Vagina (tissue), 2 donors: Measurements from ENCODE around the gene ADGRA1. TPM values are rescaled to one million over a fixed set of nuclear protein-coding genes. Genes with fewer than 3 reads are reported as not detected.

ENCODE experiments used
- DNase-seq, 2 donors: peaks; one replicate each; pipeline ENCODE4 v3.0.0-alpha.2; 2017; ENCODE audit errors: extremely low spot score in 2 of 2
- H3K27ac ChIP-seq: fragments of 200-600 bp; sonication (generic); one replicate; pipeline ENCODE4 v1.5.1; 2019
- H3K27me3 ChIP-seq: fragments of 200-600 bp; sonication (generic); one replicate; pipeline ENCODE4 v1.5.1; 2019
- H3K36me3 ChIP-seq, 2 donors: fragments of 200-600 bp; sonication (generic); one replicate each; pipeline ENCODE4 v1.5.1; 2017 to 2019
- H3K4me1 ChIP-seq: fragments of 200-600 bp; sonication (generic); one replicate; pipeline ENCODE4 v1.5.1; 2019
- H3K4me3 ChIP-seq, 2 donors: fragments of 200-600 bp; sonication (generic); 1 replicate in 1 of 2; 2 replicates in 1 of 2; pipeline ENCODE4 v1.5.1; 2016 to 2019
- H3K9me3 ChIP-seq: fragments of 200-600 bp; sonication (generic); one replicate; pipeline ENCODE4 v1.5.1; 2019
- POLR2A ChIP-seq, 2 donors: fragments of 450-650 bp; IDR thresholded peaks; one replicate each; pipeline ENCODE4 v1.6.1; 2017; ENCODE audit warnings: antibody characterized with exemption in 2 of 2, mild to moderate bottlenecking in 2 of 2, moderate library complexity in 2 of 2
- POLR2AphosphoS5 ChIP-seq, 2 donors: sonication (generic); formaldehyde crosslinking; IDR thresholded peaks; one replicate each; pipeline ENCODE4 v1.9.0; 2017; ENCODE audit warnings: antibody characterized with exemption in 2 of 2, mild to moderate bottlenecking in 2 of 2, low read depth in 1 of 2; ENCODE audit not compliant: insufficient read depth in 1 of 2
- intact Hi-C: fragments of 100-400 bp; cut with DNase I; formaldehyde crosslinking; loops from one replicate; pipeline ENCODE4 v1.15.1; 2023
- total RNA-seq: library from RNA; depleted of rRNA; stranded (reverse); fragments of >200 nt; gene quantifications from one replicate; pipeline ENCODE4 v1.2.3, GENCODE V29; 2016
- TF ChIP-seq, protein P1 (sequence below), 3 experiments: fragments of 450-650 bp in 2 of 3; fragments of 200-600 bp in 1 of 3; sonication (generic) in 1 of 3; IDR thresholded peaks; one replicate each; pipeline ENCODE4 v1.5.1; 2017 to 2019; ENCODE audit warnings: antibody characterized with exemption in 3 of 3, mild to moderate bottlenecking in 2 of 3, moderate library complexity in 2 of 3

Gene ADGRA1
- total RNA-seq, 1 donor from 2014 or later = 0.49 TPM

DNA sequence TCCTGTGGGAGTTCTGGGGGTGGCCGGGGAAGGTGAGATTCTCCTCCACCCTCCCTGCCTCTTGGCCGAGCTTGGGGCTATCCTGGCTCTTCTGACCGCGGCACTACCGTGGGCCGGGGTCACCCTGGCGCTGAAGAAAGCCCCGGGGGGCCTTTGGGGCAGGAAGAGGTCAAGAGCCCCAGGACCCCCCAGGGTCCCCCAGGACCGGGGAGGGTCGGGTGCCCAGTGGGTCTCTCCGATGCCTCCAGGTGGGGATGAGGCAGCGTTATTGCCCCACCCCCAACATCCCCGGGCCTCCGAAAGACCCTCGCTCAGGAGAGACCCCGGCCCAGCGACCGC, 71.9 kb downstream of the ADGRA1 start:
- Histone ChIP-seq H3K9me3 (no peaks in the 10 kb centered on the region), H3K4me3 (peak overlapping the region; percentile 58 to 72), H3K36me3 (no peaks in the 10 kb centered on the region), H3K4me1 (peaks cover 16% of the 10 kb centered on the region), H3K27ac (no peak overlapping the region), H3K27me3 (no peaks in the 10 kb centered on the region)
- DNase-seq = no peak
- TF ChIP-seq POLR2A (IDR thresholded peaks at IDR 0.05) (no peak), POLR2AphosphoS5 (IDR thresholded peaks at IDR 0.05; ENCODE audit: insufficient read depth in 1 of 2, low read depth in 1 of 2) (no peak)
- TF ChIP-seq, protein P1, sequence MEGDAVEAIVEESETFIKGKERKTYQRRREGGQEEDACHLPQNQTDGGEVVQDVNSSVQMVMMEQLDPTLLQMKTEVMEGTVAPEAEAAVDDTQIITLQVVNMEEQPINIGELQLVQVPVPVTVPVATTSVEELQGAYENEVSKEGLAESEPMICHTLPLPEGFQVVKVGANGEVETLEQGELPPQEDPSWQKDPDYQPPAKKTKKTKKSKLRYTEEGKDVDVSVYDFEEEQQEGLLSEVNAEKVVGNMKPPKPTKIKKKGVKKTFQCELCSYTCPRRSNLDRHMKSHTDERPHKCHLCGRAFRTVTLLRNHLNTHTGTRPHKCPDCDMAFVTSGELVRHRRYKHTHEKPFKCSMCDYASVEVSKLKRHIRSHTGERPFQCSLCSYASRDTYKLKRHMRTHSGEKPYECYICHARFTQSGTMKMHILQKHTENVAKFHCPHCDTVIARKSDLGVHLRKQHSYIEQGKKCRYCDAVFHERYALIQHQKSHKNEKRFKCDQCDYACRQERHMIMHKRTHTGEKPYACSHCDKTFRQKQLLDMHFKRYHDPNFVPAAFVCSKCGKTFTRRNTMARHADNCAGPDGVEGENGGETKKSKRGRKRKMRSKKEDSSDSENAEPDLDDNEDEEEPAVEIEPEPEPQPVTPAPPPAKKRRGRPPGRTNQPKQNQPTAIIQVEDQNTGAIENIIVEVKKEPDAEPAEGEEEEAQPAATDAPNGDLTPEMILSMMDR (IDR thresholded peaks at IDR 0.05) = no peak
- intact Hi-C loops = no loop called here

DNA sequence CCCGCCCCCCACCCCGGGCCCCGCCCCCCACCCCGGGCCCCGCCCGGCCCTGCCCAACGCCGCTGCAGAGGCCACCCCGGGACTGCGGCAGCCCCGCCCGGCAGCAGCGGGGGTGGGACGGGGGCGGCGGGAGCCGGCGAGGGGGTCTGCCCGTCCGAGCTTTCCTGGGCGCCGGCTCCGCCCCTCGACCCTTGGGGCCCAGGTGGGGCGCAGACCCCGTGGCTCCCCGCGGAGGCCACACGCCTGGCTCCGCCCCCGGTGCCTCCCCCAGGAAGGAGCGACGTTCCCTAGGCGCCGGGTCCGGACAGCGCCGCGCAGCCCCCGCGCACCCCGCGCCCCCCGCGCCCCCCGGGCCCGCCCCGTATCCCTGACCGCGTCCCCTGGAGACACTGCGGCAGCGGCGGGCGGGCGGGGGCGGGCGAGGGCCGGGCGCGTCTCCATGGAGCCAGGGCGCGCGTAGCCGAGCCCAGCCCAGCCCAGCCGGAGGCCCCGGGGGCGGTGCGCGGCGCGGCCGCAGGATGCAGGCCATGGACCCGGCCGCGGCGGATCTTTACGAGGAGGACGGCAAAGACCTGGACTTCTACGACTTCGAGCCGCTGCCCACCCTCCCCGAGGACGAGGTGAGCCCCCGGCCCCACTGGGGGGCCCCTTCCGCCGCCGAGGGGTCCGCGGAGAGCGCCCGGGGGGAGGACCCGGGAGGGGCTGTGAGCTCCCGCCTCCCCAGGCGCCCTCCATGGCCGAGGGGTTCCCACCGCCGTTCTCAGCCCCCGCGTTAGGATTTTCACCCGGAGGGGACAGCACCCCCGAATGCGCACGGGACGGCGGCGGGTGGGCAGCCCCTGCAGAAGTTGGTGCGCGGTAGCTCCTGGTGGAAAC, 72.5 kb downstream of the ADGRA1 start, which contains the start of gene KNDC1:
Gene KNDC1 (plus strand): TSS at position 270 of the 876 bp plus-strand sequence. CDS start 249 bp downstream, at position 519.
- Histone ChIP-seq H3K36me3 (no peaks in the 10 kb centered on the region), H3K27me3 (no peaks in the 10 kb centered on the region), H3K4me3 (peak within 1 kb of the TSS; percentile 58 to 72), H3K9me3 (no peaks in the 10 kb centered on the region), H3K27ac (no peak within 1 kb of the TSS), H3K4me1 (peaks cover 16% of the 10 kb centered on the region)
- TF ChIP-seq POLR2A (IDR thresholded peaks at IDR 0.05) = no peak
- TF ChIP-seq, protein P1 (IDR thresholded peaks at IDR 0.05) = no peak
- TF ChIP-seq POLR2AphosphoS5 (IDR thresholded peaks at IDR 0.05; ENCODE audit: insufficient read depth in 1 of 2, low read depth in 1 of 2) = no peak
- no peak for DNase-seq
- intact Hi-C loops = no loop called here

DNA sequence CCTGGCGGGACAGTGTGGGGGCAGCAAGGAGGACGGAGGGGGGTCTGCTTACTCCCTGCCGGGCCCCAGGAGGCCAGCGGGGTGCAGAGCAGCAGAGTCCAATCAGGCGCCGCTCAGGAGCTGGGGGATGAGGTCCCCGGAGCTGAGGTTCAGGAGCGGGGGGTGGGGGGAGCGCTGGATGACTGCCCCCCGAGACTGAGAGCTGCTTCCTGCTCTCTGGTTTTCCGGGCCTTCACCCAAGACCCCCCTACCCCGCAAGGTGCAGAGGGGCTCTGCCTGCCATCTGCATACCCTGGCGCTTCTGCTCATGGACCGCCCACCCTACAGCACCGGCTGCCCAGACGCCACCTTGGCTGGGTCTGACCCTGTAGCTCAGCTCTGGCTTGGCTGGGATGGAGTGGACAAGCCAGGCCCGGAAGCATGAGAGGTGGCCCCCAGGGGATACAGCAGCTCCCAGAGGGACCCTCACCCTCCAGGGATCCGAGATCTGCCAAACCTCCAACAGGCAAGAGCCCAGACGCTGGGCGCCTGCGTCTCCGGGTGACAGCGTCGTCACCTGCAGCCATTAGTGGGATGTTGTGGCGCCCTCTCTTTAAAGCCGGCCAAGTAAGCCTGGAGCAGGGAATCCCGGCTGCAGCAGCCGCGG, 73.2 kb downstream of the ADGRA1 start:
- peaks cover 16% of the 10 kb centered on the region for H3K4me1 ChIP-seq
- H3K27ac ChIP-seq = no peak overlapping the region
- intact Hi-C loops = no loop called here
- no peak for DNase-seq
- no peaks in the 10 kb centered on the region for H3K27me3 ChIP-seq
- H3K36me3 ChIP-seq = no peaks in the 10 kb centered on the region
- no peak for TF ChIP-seq POLR2A (IDR thresholded peaks at IDR 0.05)
- TF ChIP-seq POLR2AphosphoS5 (IDR thresholded peaks at IDR 0.05; ENCODE audit: insufficient read depth in 1 of 2, low read depth in 1 of 2) = no peak
- no peaks in the 10 kb centered on the region for H3K9me3 ChIP-seq
- H3K4me3 ChIP-seq = peak overlapping the region; percentile 58 to 72

DNA sequence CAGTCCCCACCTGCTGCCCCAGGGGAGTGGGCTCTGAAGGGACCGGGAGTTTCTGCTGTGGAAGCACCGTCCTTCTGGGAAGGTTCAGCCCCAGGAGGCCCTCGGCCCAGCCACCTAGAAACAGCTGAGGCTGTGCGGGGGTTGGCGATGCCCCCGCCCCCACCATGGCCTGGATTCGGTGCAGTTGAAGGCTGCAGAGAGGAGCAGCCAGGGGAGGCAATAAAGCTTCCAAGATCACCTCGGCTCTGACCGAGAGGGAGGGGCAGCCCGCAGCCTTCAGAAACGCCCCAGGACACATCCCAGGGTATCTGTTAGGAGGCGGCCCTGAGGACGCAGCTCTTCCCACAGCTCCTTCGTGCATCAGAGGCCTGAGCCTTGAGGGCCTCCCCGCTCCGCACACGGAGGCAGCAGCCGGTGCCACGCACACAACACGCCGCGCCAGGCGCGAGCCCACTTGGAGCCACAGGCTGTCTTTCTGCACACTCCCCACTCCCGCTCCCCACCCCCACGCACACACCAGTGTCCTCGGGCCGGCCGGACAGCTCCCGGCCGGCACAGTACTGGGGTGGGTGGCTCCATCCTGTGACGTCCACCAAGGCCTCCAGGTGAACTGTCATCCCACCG, 73.9 kb downstream of the ADGRA1 start:
- Histone ChIP-seq H3K9me3 (no peaks in the 10 kb centered on the region), H3K27me3 (no peaks in the 10 kb centered on the region), H3K27ac (no peak overlapping the region), H3K4me1 (peaks cover 16% of the 10 kb centered on the region), H3K36me3 (no peaks in the 10 kb centered on the region), H3K4me3 (peak overlapping the region; percentile 58 to 72)
- intact Hi-C loops = no loop called here
- DNase-seq = no peak
- TF ChIP-seq, protein P1 (IDR thresholded peaks at IDR 0.05) = no peak
- no peak for TF ChIP-seq POLR2AphosphoS5 (IDR thresholded peaks at IDR 0.05; ENCODE audit: insufficient read depth in 1 of 2, low read depth in 1 of 2)
- no peak for TF ChIP-seq POLR2A (IDR thresholded peaks at IDR 0.05)

DNA sequence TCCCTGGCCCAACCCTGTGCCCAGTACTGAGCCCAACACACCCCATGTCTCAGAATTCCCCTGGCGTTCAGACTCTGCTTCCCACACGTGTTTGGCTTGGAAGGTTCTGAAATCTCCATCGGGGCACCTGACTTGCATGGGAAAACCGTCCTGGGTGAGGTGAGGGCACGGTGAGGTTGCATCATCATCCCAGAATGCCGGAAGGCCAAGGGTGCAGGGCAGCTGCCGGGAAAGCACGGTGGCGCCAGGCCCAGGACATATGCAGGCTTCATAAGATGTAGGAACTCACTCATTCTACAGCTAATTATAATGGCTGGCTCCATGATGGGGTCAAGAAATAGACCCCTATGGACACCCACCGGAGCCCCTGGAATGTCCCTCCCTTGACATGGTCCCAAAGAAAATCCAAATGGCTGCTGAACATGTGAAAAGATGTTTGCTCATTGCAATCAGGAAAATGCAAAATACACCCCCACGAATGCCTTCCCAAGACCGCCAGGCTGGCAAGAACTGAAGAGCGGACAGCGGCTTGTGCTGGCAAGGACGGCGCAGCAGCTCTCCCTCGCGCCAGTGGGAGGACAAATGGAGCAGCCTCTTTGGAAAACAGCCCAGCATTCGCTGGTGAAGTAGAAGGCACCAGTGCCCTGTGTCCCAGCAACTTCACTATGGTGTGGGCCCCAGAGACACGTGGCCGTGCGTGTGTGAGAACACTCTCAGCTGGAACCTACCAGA, 74.6 kb downstream of the ADGRA1 start:
- H3K4me3 ChIP-seq = no peak overlapping the region
- no peak overlapping the region for H3K27ac ChIP-seq
- H3K36me3 ChIP-seq = no peaks in the 10 kb centered on the region
- no peak for TF ChIP-seq POLR2AphosphoS5 (IDR thresholded peaks at IDR 0.05; ENCODE audit: insufficient read depth in 1 of 2, low read depth in 1 of 2)
- TF ChIP-seq, protein P1 (IDR thresholded peaks at IDR 0.05) = no peak
- no peak for TF ChIP-seq POLR2A (IDR thresholded peaks at IDR 0.05)
- peaks cover 16% of the 10 kb centered on the region for H3K4me1 ChIP-seq
- no peak for DNase-seq
- intact Hi-C loops = no loop called here
- H3K9me3 ChIP-seq = no peaks in the 10 kb centered on the region
- no peaks in the 10 kb centered on the region for H3K27me3 ChIP-seq
